ENCODE data around the gene SPIRE2. TPM values are rescaled to one million over a fixed set of nuclear protein-coding genes. Genes with fewer than 3 reads are reported as not detected.
"Not testable (repeated sequence)": the region's sequence is repeated elsewhere in the genome, so short reads cannot be mapped to it uniquely, and the experiment has no call there.

Gene SPIRE2
- total RNA-seq, 1 donor from 2014 or later, result 2.7 TPM

GRCh38 chr16:89913408-89914387 lies 85.4 kb downstream of the SPIRE2 start:
- H3K36me3 Mint-ChIP-seq (ENCODE audit: low read depth), result peaks cover 32% of the 10 kb centered on the region
- H3K9me3 Mint-ChIP-seq, result no peaks in the 10 kb centered on the region
- no peaks in the 10 kb centered on the region for H3K27me3 Mint-ChIP-seq (ENCODE audit: insufficient read depth)
- DNase-seq (ENCODE audit: low spot score), result no peak
- no peak overlapping the region for H3K4me3 Mint-ChIP-seq
- H3K4me1 Mint-ChIP-seq (ENCODE audit: low read depth), result peaks cover 6% of the 10 kb centered on the region
- intact Hi-C loops (cut with micrococcal nuclease), result no loop called here
- H3K27ac Mint-ChIP-seq, result no peak overlapping the region

- H3K4me3 Mint-ChIP-seq; DNase-seq (ENCODE audit: low spot score); H3K27me3 Mint-ChIP-seq (ENCODE audit: insufficient read depth); H3K27ac Mint-ChIP-seq; H3K9me3 Mint-ChIP-seq; intact Hi-C loops (cut with micrococcal nuclease); H3K4me1 Mint-ChIP-seq (ENCODE audit: low read depth): not testable (repeated sequence)
- peaks cover 27% of the 10 kb centered on the region for H3K36me3 Mint-ChIP-seq (ENCODE audit: low read depth)
Observed at GRCh38 chr16:89914642-89915285, 86.5 kb downstream of the SPIRE2 start.

- intact Hi-C loops (cut with micrococcal nuclease), result no loop called here
- H3K4me3 Mint-ChIP-seq, result peak overlapping the region; percentile 7
- peaks cover 8% of the 10 kb centered on the region for H3K27me3 Mint-ChIP-seq (ENCODE audit: insufficient read depth)
Observed at GRCh38 chr16:89915303-89916232, 87.3 kb downstream of the SPIRE2 start.

GRCh38 chr16:89917773-89918452 lies 89.6 kb downstream of the SPIRE2 start:
- Mint-ChIP-seq H3K36me3 (ENCODE audit: low read depth) (peaks cover 14% of the 10 kb centered on the region), H3K4me3 (peak overlapping the region; percentile 60), H3K4me1 (ENCODE audit: low read depth) (peaks cover 13% of the 10 kb centered on the region), H3K27ac (peak overlapping the region; percentile 21), H3K9me3 (no peaks in the 10 kb centered on the region), H3K27me3 (ENCODE audit: insufficient read depth) (peaks cover 13% of the 10 kb centered on the region)
- intact Hi-C loops (cut with micrococcal nuclease), result no loop called here
- DNase-seq (ENCODE audit: low spot score), result peak; percentile 82

More at GRCh38 chr16:89915303-89916232, 87.3 kb downstream of the SPIRE2 start:
- H3K9me3 Mint-ChIP-seq, result no peaks in the 10 kb centered on the region
- peaks cover 22% of the 10 kb centered on the region for H3K36me3 Mint-ChIP-seq (ENCODE audit: low read depth)
- peaks cover 6% of the 10 kb centered on the region for H3K4me1 Mint-ChIP-seq (ENCODE audit: low read depth)
- no peak for DNase-seq (ENCODE audit: low spot score)
- no peak overlapping the region for H3K27ac Mint-ChIP-seq

GRCh38 chr16:89918453-89919347 lies 90.4 kb downstream of the SPIRE2 start, which contains the start of gene MC1R:
Gene MC1R, plus strand, starts transcription at chr16:89918862. Its CDS starts 397 bp downstream, at chr16:89919259.
- peak within 1 kb of the TSS; percentile 21 for H3K27ac Mint-ChIP-seq
- intact Hi-C loops (cut with micrococcal nuclease), result no loop called here
- H3K4me1 Mint-ChIP-seq (ENCODE audit: low read depth), result peaks cover 13% of the 10 kb centered on the region
- H3K27me3 Mint-ChIP-seq (ENCODE audit: insufficient read depth), result peaks cover 13% of the 10 kb centered on the region
- no peaks in the 10 kb centered on the region for H3K9me3 Mint-ChIP-seq
- no peak for DNase-seq (ENCODE audit: low spot score)
- peaks cover 9% of the 10 kb centered on the region for H3K36me3 Mint-ChIP-seq (ENCODE audit: low read depth)
- H3K4me3 Mint-ChIP-seq, result peak within 1 kb of the TSS; percentile 60

GRCh38 chr16:89919535-89920406 lies 91.5 kb downstream of the SPIRE2 start:
- intact Hi-C loops (cut with micrococcal nuclease), result loop anchor here (5.0 to 10.0 kb wide), 3 partner anchors 105 to 217 kb away; partner anchors contain the start of genes SPATA2L, VPS9D1 and ZNF276
- no peak for DNase-seq (ENCODE audit: low spot score)
- H3K9me3 Mint-ChIP-seq, result no peaks in the 10 kb centered on the region
- no peak overlapping the region for H3K27ac Mint-ChIP-seq
- peaks cover 2% of the 10 kb centered on the region for H3K36me3 Mint-ChIP-seq (ENCODE audit: low read depth)
- H3K4me3 Mint-ChIP-seq, result no peak overlapping the region
- H3K27me3 Mint-ChIP-seq (ENCODE audit: insufficient read depth), result peaks cover 16% of the 10 kb centered on the region
- peaks cover 13% of the 10 kb centered on the region for H3K4me1 Mint-ChIP-seq (ENCODE audit: low read depth)

- H3K4me3 Mint-ChIP-seq, result peak overlapping the region; percentile 51
- H3K27me3 Mint-ChIP-seq (ENCODE audit: insufficient read depth), result peaks cover 24% of the 10 kb centered on the region
- H3K36me3 Mint-ChIP-seq (ENCODE audit: low read depth), result peaks cover 2% of the 10 kb centered on the region
- intact Hi-C loops (cut with micrococcal nuclease), result loop anchor here (5.0 to 10.0 kb wide), 3 partner anchors 104 to 218 kb away; partner anchors contain the start of genes SPATA2L, VPS9D1 and ZNF276
- H3K4me1 Mint-ChIP-seq (ENCODE audit: low read depth), result peaks cover 13% of the 10 kb centered on the region
- no peak overlapping the region for H3K27ac Mint-ChIP-seq
- H3K9me3 Mint-ChIP-seq, result no peaks in the 10 kb centered on the region
- no peak for DNase-seq (ENCODE audit: low spot score)
Observed at GRCh38 chr16:89920723-89921122, 92.4 kb downstream of the SPIRE2 start.

Other genes starting within 250 kb of the SPIRE2 start
- not detected in 2 replicates for gene DPEP1, start 214.8 kb upstream of the SPIRE2 start, total RNA-seq
- 85.7 and 87.7 TPM in 2 replicates for gene CHMP1A, start 170.8 kb upstream of the SPIRE2 start, total RNA-seq
- gene SPATA33, start 170.6 kb upstream of the SPIRE2 start, total RNA-seq, result 15.1 and 16.1 TPM in 2 replicates
- 93.9 and 99.6 TPM in 2 replicates for gene CDK10, start 141.8 kb upstream of the SPIRE2 start, total RNA-seq
- 14.1 and 15.2 TPM in 2 replicates for gene SPATA2L, start 126.8 kb upstream of the SPIRE2 start, total RNA-seq
- 4.9 and 5.9 TPM in 2 replicates for gene VPS9D1, start 107.6 kb upstream of the SPIRE2 start, total RNA-seq
- 34.2 and 36.4 TPM in 2 replicates for gene ZNF276, start 106.9 kb upstream of the SPIRE2 start, total RNA-seq
- 210 and 221 TPM in 2 replicates for gene FANCA, start 11.8 kb upstream of the SPIRE2 start, total RNA-seq
- gene TCF25, start 45.1 kb downstream of the SPIRE2 start, total RNA-seq, result 189 and 201 TPM in 2 replicates
- 5.5 and 5.6 TPM in 2 replicates for gene MC1R, start 90.4 kb downstream of the SPIRE2 start, total RNA-seq
- 2.0 and 2.6 TPM in 2 replicates for gene TUBB3, start 94.9 kb downstream of the SPIRE2 start, total RNA-seq
- 42.5 and 43.9 TPM in 2 replicates for gene DEF8, start 120.3 kb downstream of the SPIRE2 start, total RNA-seq
- gene DBNDD1, start 191.0 kb downstream of the SPIRE2 start, total RNA-seq, result 0.18 TPM in 1 of 2 replicates, not detected in the other
- not detected in 2 replicates for gene PRDM7, start 248.9 kb downstream of the SPIRE2 start, total RNA-seq